Gastroesophageal sphincter (tissue), 4 donors: Measurements from ENCODE around the gene SF3B2. TPM values are rescaled to one million over a fixed set of nuclear protein-coding genes. Genes with fewer than 3 reads are reported as not detected.

ENCODE experiments used
- ATAC-seq: fragments of 150-250 bp; one replicate; pipeline ENCODE4 v1.9.1; 2016; ENCODE audit warnings: mild to moderate bottlenecking, moderate library complexity
- H3K27ac ChIP-seq, 4 donors: fragments of 200-600 bp; sonication (generic) in 3 of 4; 1 replicate in 3 of 4; 2 replicates in 1 of 4; pipeline ENCODE4 v1.5.1; 2016 to 2019
- H3K27me3 ChIP-seq: fragments of 200-600 bp; sonication (generic); one replicate; pipeline ENCODE4 v1.5.1; 2019
- H3K36me3 ChIP-seq, 2 donors: fragments of 200-600 bp; sonication (generic); one replicate each; pipeline ENCODE4 v1.5.1; 2019; ENCODE audit warnings: control low read depth in 1 of 2
- H3K4me1 ChIP-seq, 3 donors: fragments of 200-600 bp; sonication (generic); 1 replicate in 2 of 3; 2 replicates in 1 of 3; pipeline ENCODE4 v1.5.1; 2016 to 2019; ENCODE audit warnings: control low read depth in 2 of 3
- H3K4me3 ChIP-seq, 2 donors: fragments of 200-600 bp; sonication (generic); one replicate each; pipeline ENCODE4 v1.5.1; 2019; ENCODE audit warnings: mild to moderate bottlenecking in 1 of 2, moderate library complexity in 1 of 2
- H3K9me3 ChIP-seq, 3 donors: fragments of 200-600 bp; sonication (generic); one replicate each; pipeline ENCODE4 v1.5.1; 2017 to 2019; ENCODE audit warnings: control low read depth in 2 of 3
- EP300 ChIP-seq: sonication (generic); formaldehyde crosslinking; IDR thresholded peaks from one replicate; pipeline ENCODE4 v1.6.1; 2017; ENCODE audit warnings: antibody characterized with exemption, mild to moderate bottlenecking
- POLR2A ChIP-seq, 2 donors: fragments of 450-650 bp; IDR thresholded peaks; one replicate each; pipeline ENCODE4 v1.6.1; 2017; ENCODE audit warnings: antibody characterized with exemption in 2 of 2, mild to moderate bottlenecking in 2 of 2, moderate library complexity in 1 of 2
- POLR2AphosphoS5 ChIP-seq: sonication (generic); formaldehyde crosslinking; IDR thresholded peaks from one replicate; pipeline ENCODE4 v1.6.1; 2017; ENCODE audit warnings: antibody characterized with exemption
- WGBS, 2 donors: methylation state at CpG; one replicate each; pipeline ENCODE4 v1.1.5; 2018; ENCODE audit warnings: low coverage in 1 of 2; 5-methylcytosine and 5-hydroxymethylcytosine counted together
- total RNA-seq, 4 donors: library from RNA; depleted of rRNA; stranded (reverse); fragments of >200 nt; gene quantifications; one replicate each; pipeline ENCODE4 v1.1.0, GENCODE V29; 2016
- TF ChIP-seq, protein P1 (sequence below), 4 experiments: fragments of 200-600 bp in 2 of 4; fragments of 450-650 bp in 2 of 4; sonication (generic) in 1 of 4; IDR thresholded peaks; one replicate each; pipeline ENCODE4 v1.5.1; 2017 to 2019; ENCODE audit warnings: antibody characterized with exemption in 4 of 4, mild to moderate bottlenecking in 2 of 4, moderate library complexity in 2 of 4

Gene SF3B2
- total RNA-seq, 4 donors from 2014 or later: 113 to 179 (median 160) TPM

DNA sequence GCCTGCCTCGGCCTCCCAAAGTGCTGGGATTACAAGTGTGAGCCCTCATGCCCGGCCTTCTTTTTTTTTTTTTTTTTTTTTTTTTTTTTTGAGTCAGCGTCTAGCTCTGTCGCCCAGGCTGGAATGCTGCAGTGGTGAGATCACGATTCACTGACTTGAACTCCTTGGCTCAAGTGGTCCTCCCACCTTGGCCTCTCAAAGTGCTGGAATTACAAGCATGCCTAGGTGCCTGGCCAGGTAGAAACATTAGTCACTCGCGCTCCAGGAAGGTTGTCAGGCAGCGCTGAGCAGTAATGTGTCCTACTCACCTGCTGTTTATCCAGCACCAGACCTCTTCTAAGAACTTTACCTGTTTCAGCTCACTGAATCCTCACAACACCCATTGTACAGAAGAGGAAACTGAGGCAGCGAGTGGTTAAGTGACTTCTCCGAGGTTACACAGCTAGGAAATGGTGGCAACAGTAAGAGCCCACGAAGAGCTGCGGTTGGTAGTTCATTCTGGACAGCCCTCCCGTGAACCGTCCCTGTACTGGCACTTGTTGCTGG is 40.9 kb upstream of the SF3B2 start:
- ATAC-seq: no peak
- WGBS, 2 donors: 33% methylated on average over 1 of the region's 14 CpGs; no CpG with 5 or more reads in 1 of the 2 donors
- peaks cover 40% of the 10 kb centered on the region for H3K27me3 ChIP-seq
- H3K4me1 ChIP-seq: peaks cover 0 to 9% (median 0%) of the 10 kb centered on the region in 3 donors
- no peak overlapping the region for H3K4me3 ChIP-seq
- TF ChIP-seq EP300 (no peak), POLR2A (IDR thresholded peaks at IDR 0.05) (no peak), POLR2AphosphoS5 (no peak)
- TF ChIP-seq, protein P1, sequence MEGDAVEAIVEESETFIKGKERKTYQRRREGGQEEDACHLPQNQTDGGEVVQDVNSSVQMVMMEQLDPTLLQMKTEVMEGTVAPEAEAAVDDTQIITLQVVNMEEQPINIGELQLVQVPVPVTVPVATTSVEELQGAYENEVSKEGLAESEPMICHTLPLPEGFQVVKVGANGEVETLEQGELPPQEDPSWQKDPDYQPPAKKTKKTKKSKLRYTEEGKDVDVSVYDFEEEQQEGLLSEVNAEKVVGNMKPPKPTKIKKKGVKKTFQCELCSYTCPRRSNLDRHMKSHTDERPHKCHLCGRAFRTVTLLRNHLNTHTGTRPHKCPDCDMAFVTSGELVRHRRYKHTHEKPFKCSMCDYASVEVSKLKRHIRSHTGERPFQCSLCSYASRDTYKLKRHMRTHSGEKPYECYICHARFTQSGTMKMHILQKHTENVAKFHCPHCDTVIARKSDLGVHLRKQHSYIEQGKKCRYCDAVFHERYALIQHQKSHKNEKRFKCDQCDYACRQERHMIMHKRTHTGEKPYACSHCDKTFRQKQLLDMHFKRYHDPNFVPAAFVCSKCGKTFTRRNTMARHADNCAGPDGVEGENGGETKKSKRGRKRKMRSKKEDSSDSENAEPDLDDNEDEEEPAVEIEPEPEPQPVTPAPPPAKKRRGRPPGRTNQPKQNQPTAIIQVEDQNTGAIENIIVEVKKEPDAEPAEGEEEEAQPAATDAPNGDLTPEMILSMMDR (IDR thresholded peaks at IDR 0.05): no peak
- H3K27ac ChIP-seq: no peak overlapping the region
- no peaks in the 10 kb centered on the region for H3K9me3 ChIP-seq
- no peaks in the 10 kb centered on the region for H3K36me3 ChIP-seq

- H3K27ac ChIP-seq: peak within 1 kb of the TSS in 1 of 4 donors; percentile 26
- H3K9me3 ChIP-seq: no peaks in the 10 kb centered on the region
- H3K4me3 ChIP-seq: peak within 1 kb of the TSS in 1 of 2 donors; percentile 36
- H3K4me1 ChIP-seq: peaks cover 0 to 9% (median 0%) of the 10 kb centered on the region in 3 donors
- H3K36me3 ChIP-seq: no peaks in the 10 kb centered on the region
- no peak for TF ChIP-seq POLR2A (IDR thresholded peaks at IDR 0.05)
- no peak for TF ChIP-seq EP300
- no peak for TF ChIP-seq POLR2AphosphoS5
- TF ChIP-seq, protein P1 (IDR thresholded peaks at IDR 0.05): no peak
- peaks cover 40% of the 10 kb centered on the region for H3K27me3 ChIP-seq
- 10% methylated on average over 6 of the region's 61 CpGs; no CpG with 5 or more reads in 1 of the 2 donors for WGBS, 2 donors
- ATAC-seq: peak; percentile 11
Measured at GRCh38 chr11:66011785-66012303, 40.3 kb upstream of the SF3B2 start, which contains the start of gene CST6. TSS of gene CST6 (plus strand) at chr11:66012008. CDS start at chr11:66012045, 37 bp downstream.

GRCh38 chr11:66012371-66012945 is 39.7 kb upstream of the SF3B2 start:
- no peak for ATAC-seq
- Histone ChIP-seq H3K4me3 (peak overlapping the region in 1 of 2 donors; percentile 36), H3K36me3 (no peaks in the 10 kb centered on the region), H3K27ac (no peak overlapping the region), H3K4me1 (peaks cover 0 to 9% (median 0%) of the 10 kb centered on the region in 3 donors), H3K9me3 (no peaks in the 10 kb centered on the region), H3K27me3 (peaks cover 40% of the 10 kb centered on the region)
- WGBS, 2 donors: 31% methylated on average over 3 of the region's 12 CpGs; no CpG with 5 or more reads in 1 of the 2 donors
- TF ChIP-seq POLR2AphosphoS5 (no peak), EP300 (no peak)

DNA sequence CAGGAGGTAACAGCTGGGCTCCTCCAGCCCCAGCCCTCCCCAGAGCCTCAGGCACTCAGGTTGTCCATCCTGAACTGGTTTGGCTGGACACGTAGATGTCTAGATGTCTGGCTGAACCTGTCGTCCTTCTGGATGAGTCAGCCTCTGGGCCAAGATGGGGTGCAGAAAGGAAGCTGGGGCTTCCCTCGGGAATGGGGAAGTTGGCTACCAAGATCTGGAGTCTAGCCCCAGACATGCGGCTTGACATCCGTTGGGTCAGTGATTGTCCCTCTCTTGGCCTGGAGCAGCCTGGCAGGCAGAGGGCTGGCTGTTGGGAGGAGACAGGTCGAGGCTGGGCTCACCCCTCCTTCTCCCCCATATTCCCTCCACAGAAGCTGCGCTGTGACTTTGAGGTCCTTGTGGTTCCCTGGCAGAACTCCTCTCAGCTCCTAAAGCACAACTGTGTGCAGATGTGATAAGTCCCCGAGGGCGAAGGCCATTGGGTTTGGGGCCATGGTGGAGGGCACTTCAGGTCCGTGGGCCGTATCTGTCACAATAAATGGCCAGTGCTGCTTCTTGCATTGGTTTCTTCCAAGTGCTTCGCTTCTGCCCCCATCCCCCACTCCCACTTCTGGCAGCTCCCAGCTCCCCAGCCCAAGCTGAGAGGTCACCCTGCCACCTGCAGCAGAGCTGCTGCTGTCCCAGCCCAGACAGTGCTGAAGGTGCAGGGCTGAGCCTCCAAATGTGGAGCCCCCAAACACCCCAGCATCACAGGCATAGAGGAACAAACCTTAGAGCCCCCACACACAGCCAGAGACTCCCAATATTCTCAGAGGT is 39.0 kb upstream of the SF3B2 start:
- ATAC-seq: no peak
- TF ChIP-seq, protein P1 (IDR thresholded peaks at IDR 0.05): no peak
- no peak for TF ChIP-seq EP300
- TF ChIP-seq POLR2A (IDR thresholded peaks at IDR 0.05): no peak
- TF ChIP-seq POLR2AphosphoS5: no peak
- H3K27ac ChIP-seq: no peak overlapping the region

DNA sequence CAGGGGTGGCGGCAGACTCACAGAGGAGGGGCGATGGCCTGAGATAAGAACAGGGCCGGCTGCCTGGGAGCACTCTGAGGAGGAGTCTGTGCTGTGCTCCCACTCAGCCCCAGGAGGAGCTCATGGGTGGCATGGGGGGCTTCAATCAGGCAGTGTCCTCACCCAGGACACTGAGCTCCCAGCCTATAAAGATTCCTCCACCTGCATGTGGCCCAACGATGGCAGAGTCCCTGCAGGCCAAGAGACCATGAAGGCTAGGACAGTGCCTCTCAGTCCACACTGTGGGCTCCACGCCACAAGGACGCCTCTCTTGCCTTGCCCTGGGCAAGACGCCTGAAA is 38.4 kb upstream of the SF3B2 start:
- H3K27ac ChIP-seq: no peak overlapping the region
- no peak for ATAC-seq
- H3K9me3 ChIP-seq: no peaks in the 10 kb centered on the region
- TF ChIP-seq, protein P1 (IDR thresholded peaks at IDR 0.05): no peak
- TF ChIP-seq POLR2AphosphoS5 (no peak), EP300 (no peak), POLR2A (IDR thresholded peaks at IDR 0.05) (no peak)
- H3K4me1 ChIP-seq: peaks cover 0 to 9% (median 0%) of the 10 kb centered on the region in 3 donors
- H3K27me3 ChIP-seq: peaks cover 40% of the 10 kb centered on the region
- H3K4me3 ChIP-seq: no peak overlapping the region
- no peaks in the 10 kb centered on the region for H3K36me3 ChIP-seq
- 90% methylated on average over 3 of the region's 7 CpGs; no CpG with 5 or more reads in 1 of the 2 donors for WGBS, 2 donors

More for the DNA sequence above, 39.0 kb upstream of the SF3B2 start:
- no peaks in the 10 kb centered on the region for H3K9me3 ChIP-seq
- H3K4me3 ChIP-seq: no peak overlapping the region
- peaks cover 40% of the 10 kb centered on the region for H3K27me3 ChIP-seq
- H3K36me3 ChIP-seq: no peaks in the 10 kb centered on the region
- peaks cover 0 to 9% (median 0%) of the 10 kb centered on the region in 3 donors for H3K4me1 ChIP-seq
- WGBS, 2 donors: no CpG with 5 or more reads among the region's 12 CpGs
